HG03378 (cell line): Measurements from ENCODE around the gene EPRS1.
A peak's percentile ranks its signal among the peaks of the same experiment; 100 is the strongest.
"Not testable (repeated sequence)": the region's sequence is repeated elsewhere in the genome, so short reads cannot be mapped to it uniquely, and the experiment has no call there.

Experiments
- ATAC-seq: cut with Tn5 transposase; IDR thresholded peaks from one replicate; pipeline ENCODE4 v1.9.1; 2021; ENCODE audit warnings: mild to moderate bottlenecking, moderate library complexity; ENCODE audit not compliant: unreplicated experiment

EPRS1 gene

GRCh38 chr1:220040028-220040596, 6.2 kb downstream of the EPRS1 start:
- no peak for ATAC-seq

GRCh38 chr1:220038640-220039039, 7.7 kb downstream of the EPRS1 start:
- no peak for ATAC-seq

GRCh38 chr1:220037810-220038209, 8.5 kb downstream of the EPRS1 start:
- not testable (repeated sequence) for ATAC-seq

- ATAC-seq, result no peak
These were observed 13.4 kb downstream of the EPRS1 start for GRCh38 chr1:220032911-220033310.

GRCh38 chr1:220031287-220031686, 15.0 kb downstream of the EPRS1 start:
- no peak for ATAC-seq

GRCh38 chr1:220028346-220028895, 17.9 kb downstream of the EPRS1 start:
- ATAC-seq, result no peak

- ATAC-seq, result no peak
These were observed 27.2 kb downstream of the EPRS1 start for GRCh38 chr1:220019071-220019470.

- peak; percentile 84 for ATAC-seq
These were observed 32.8 kb downstream of the EPRS1 start for GRCh38 chr1:220013497-220013896.

- no peak for ATAC-seq
These were observed 34.0 kb downstream of the EPRS1 start for GRCh38 chr1:220012259-220012658.

- ATAC-seq, result no peak
These were observed 34.7 kb downstream of the EPRS1 start for GRCh38 chr1:220011620-220012019.

- no peak for ATAC-seq
These were observed 38.9 kb downstream of the EPRS1 start for GRCh38 chr1:220007438-220007837.

GRCh38 chr1:220005489-220005888, 40.8 kb downstream of the EPRS1 start:
- no peak for ATAC-seq

- ATAC-seq, result no peak
These were observed 42.5 kb downstream of the EPRS1 start for GRCh38 chr1:220003610-220004299.

- no peak for ATAC-seq
These were observed 43.3 kb downstream of the EPRS1 start for GRCh38 chr1:220003015-220003414.

GRCh38 chr1:220001095-220001501, 45.2 kb downstream of the EPRS1 start:
- no peak for ATAC-seq

- no peak for ATAC-seq
These were observed 46.5 kb downstream of the EPRS1 start for GRCh38 chr1:219999821-220000220.
